Measurements from ENCODE around the gene FAM222B. TPM values are rescaled to one million over a fixed set of nuclear protein-coding genes. Genes with fewer than 3 reads are reported as not detected.
"Not testable (repeated sequence)": the region's sequence is repeated elsewhere in the genome, so short reads cannot be mapped to it uniquely, and the experiment has no call there.

FAM222B gene
- total RNA-seq, 1 donor from 2014 or later: 39.8 TPM

- DNase-seq (ENCODE audit: extremely low read depth, low read depth, low spot score): no peak
Measured at GRCh38 chr17:28873839-28874238, 31.2 kb upstream of the FAM222B start.

- no peak for DNase-seq (ENCODE audit: extremely low read depth, low read depth, low spot score)
Measured at GRCh38 chr17:28871056-28871579, 28.5 kb upstream of the FAM222B start.

GRCh38 chr17:28867276-28867675 is 24.7 kb upstream of the FAM222B start:
- no peak for DNase-seq (ENCODE audit: extremely low read depth, low read depth, low spot score)

GRCh38 chr17:28865946-28866752 is 23.6 kb upstream of the FAM222B start:
- DNase-seq (ENCODE audit: extremely low read depth, low read depth, low spot score): no peak

- DNase-seq (ENCODE audit: extremely low read depth, low read depth, low spot score): no peak
Measured at GRCh38 chr17:28864991-28865849, 22.6 kb upstream of the FAM222B start.

GRCh38 chr17:28863953-28864352 is 21.4 kb upstream of the FAM222B start:
- DNase-seq (ENCODE audit: extremely low read depth, low read depth, low spot score): no peak

- no peak for DNase-seq (ENCODE audit: extremely low read depth, low read depth, low spot score)
Measured at GRCh38 chr17:28862561-28862960, 20.0 kb upstream of the FAM222B start.

- DNase-seq (ENCODE audit: extremely low read depth, low read depth, low spot score): no peak
Measured at GRCh38 chr17:28861393-28862203, 19.0 kb upstream of the FAM222B start.

- no peak for DNase-seq (ENCODE audit: extremely low read depth, low read depth, low spot score)
Measured at GRCh38 chr17:28860363-28860808, 17.8 kb upstream of the FAM222B start.

- DNase-seq (ENCODE audit: extremely low read depth, low read depth, low spot score): no peak
Measured at GRCh38 chr17:28858801-28859355, 16.3 kb upstream of the FAM222B start.

GRCh38 chr17:28857905-28858800 is 15.6 kb upstream of the FAM222B start:
- DNase-seq (ENCODE audit: extremely low read depth, low read depth, low spot score): no peak

GRCh38 chr17:28856028-28856574 is 13.5 kb upstream of the FAM222B start:
- no peak for DNase-seq (ENCODE audit: extremely low read depth, low read depth, low spot score)

- no peak for DNase-seq (ENCODE audit: extremely low read depth, low read depth, low spot score)
Measured at GRCh38 chr17:28855336-28855679, 12.7 kb upstream of the FAM222B start.

GRCh38 chr17:28854457-28855335 is 12.1 kb upstream of the FAM222B start, which contains the start of gene ERAL1:
Gene ERAL1, plus strand, starts transcription at chr17:28855016. Its CDS starts 19 bp downstream, at chr17:28855035.
- peak; percentile 51 for DNase-seq (ENCODE audit: extremely low read depth, low read depth, low spot score)

GRCh38 chr17:28853295-28853694 is 10.7 kb upstream of the FAM222B start:
- DNase-seq (ENCODE audit: extremely low read depth, low read depth, low spot score): no peak

GRCh38 chr17:28849281-28849680 is 6.7 kb upstream of the FAM222B start:
- DNase-seq (ENCODE audit: extremely low read depth, low read depth, low spot score): no peak

- not testable (repeated sequence) for DNase-seq (ENCODE audit: extremely low read depth, low read depth, low spot score)
Measured at GRCh38 chr17:28848667-28849066, 6.1 kb upstream of the FAM222B start.

GRCh38 chr17:28846699-28847098 is 4.1 kb upstream of the FAM222B start:
- DNase-seq (ENCODE audit: extremely low read depth, low read depth, low spot score): not testable (repeated sequence)

Data from glomerular endothelial cell (primary cell).